Gastrocnemius medialis (tissue), 4 donors: ENCODE results near the gene THADA. TPM values are rescaled to one million over a fixed set of nuclear protein-coding genes. Genes with fewer than 3 reads are reported as not detected.
A peak's percentile ranks its signal among the peaks of the same experiment; 100 is the strongest.

Experiments used
- ATAC-seq, 2 donors: fragments of 150-250 bp; one replicate each; pipeline ENCODE4 v1.9.1; 2016
- DNase-seq, 2 donors: peaks; one replicate each; pipeline ENCODE4 v3.0.0-alpha.2; 2019
- H3K27ac ChIP-seq, 4 donors: fragments of 200-600 bp; sonication (generic); 1 replicate in 1 of 4; 2 replicates in 3 of 4; pipeline ENCODE4 v1.5.1; 2016 to 2018; ENCODE audit warnings: mild to moderate bottlenecking in 2 of 4, moderate library complexity in 1 of 4
- H3K27me3 ChIP-seq, 3 donors: fragments of 200-600 bp; sonication (generic) in 2 of 3; 1 replicate in 1 of 3; 2 replicates in 2 of 3; pipeline versions ENCODE4 v1.5.1 to v1.6.0; 2016 to 2019; ENCODE audit warnings: mild to moderate bottlenecking in 1 of 3, moderate library complexity in 1 of 3
- H3K36me3 ChIP-seq, 2 donors: fragments of 200-600 bp; sonication (generic) in 1 of 2; one replicate each; pipeline ENCODE4 v1.5.1; 2017 to 2018
- H3K4me1 ChIP-seq, 2 donors: fragments of 200-600 bp; sonication (generic) in 1 of 2; one replicate each; pipeline ENCODE4 v1.5.1; 2016 to 2017; ENCODE audit warnings: mild to moderate bottlenecking in 2 of 2
- H3K4me3 ChIP-seq, 4 donors: fragments of 200-600 bp; sonication (generic) in 3 of 4; 1 replicate in 1 of 4; 2 replicates in 3 of 4; pipeline ENCODE4 v1.5.1; 2016 to 2019; ENCODE audit warnings: mild to moderate bottlenecking in 2 of 4
- H3K9me3 ChIP-seq, 3 donors: fragments of 200-600 bp; sonication (generic) in 2 of 3; 1 replicate in 1 of 3; 2 replicates in 2 of 3; pipeline ENCODE4 v1.5.1; 2016 to 2019
- CTCF ChIP-seq, 5 experiments: fragments of 450-650 bp in 3 of 5; fragments of 200-600 bp in 2 of 5; sonication (generic) in 2 of 5; IDR thresholded peaks in 4 of 5; conservative IDR thresholded peaks in 1 of 5; 1 replicate in 4 of 5; 2 replicates in 1 of 5; pipeline ENCODE4 v1.5.1; 2016 to 2019; ENCODE audit warnings: antibody characterized with exemption in 5 of 5, mild to moderate bottlenecking in 3 of 5, moderate library complexity in 3 of 5
- POLR2A ChIP-seq, 2 donors: fragments of 450-650 bp; IDR thresholded peaks; one replicate each; pipeline ENCODE4 v1.6.1; 2017; ENCODE audit warnings: antibody characterized with exemption in 2 of 2, mild to moderate bottlenecking in 2 of 2, moderate library complexity in 2 of 2
- in situ Hi-C, 4 donors: fragments of 200-750 bp; cut with MboI; loops; one replicate each; pipeline versions ENCODE4 v1.15.0 to v1.8.0; 2017; ENCODE audit warnings: low sequenced_read_pairs in 4 of 4
- intact Hi-C: fragments of 100-400 bp; cut with DNase I; formaldehyde crosslinking; loops from one replicate; pipeline ENCODE4 v1.15.1; 2023; ENCODE audit warnings: low total_unique reads
- total RNA-seq, 4 donors: library from RNA; depleted of rRNA; stranded (reverse); fragments of >200 nt; gene quantifications; one replicate each; pipeline versions ENCODE4 v1.1.0 to v1.2.3, GENCODE V29; 2016

The THADA gene
- total RNA-seq, 4 donors from 2014 or later, result 13.6 to 19.0 (median 16.2) TPM

GRCh38 chr2:43455296-43455695, 140.5 kb downstream of the THADA start:
- Histone ChIP-seq H3K27ac (no peak overlapping the region), H3K9me3 (no peaks in the 10 kb centered on the region), H3K4me1 (peaks cover 65 to 69% of the 10 kb centered on the region in 2 donors), H3K36me3 (no peaks in the 10 kb centered on the region), H3K4me3 (no peak overlapping the region), H3K27me3 (no peaks in the 10 kb centered on the region)
- TF ChIP-seq POLR2A (IDR thresholded peaks at IDR 0.05), result no peak
- no peak for TF ChIP-seq CTCF (IDR thresholded peaks at IDR 0.05 in 4 of 5, conservative IDR thresholded peaks at IDR 0.05 in 1 of 5)
- in situ Hi-C loops, result no loop called here
- ATAC-seq (no peak), DNase-seq (no peak)
- intact Hi-C loops, result no loop called here

GRCh38 chr2:43454791-43455190, 141.0 kb downstream of the THADA start:
- Histone ChIP-seq H3K27ac (no peak overlapping the region), H3K36me3 (no peaks in the 10 kb centered on the region), H3K27me3 (no peaks in the 10 kb centered on the region), H3K9me3 (no peaks in the 10 kb centered on the region), H3K4me3 (no peak overlapping the region), H3K4me1 (peaks cover 61 to 65% of the 10 kb centered on the region in 2 donors)
- TF ChIP-seq POLR2A (IDR thresholded peaks at IDR 0.05), result no peak
- no peak for TF ChIP-seq CTCF (IDR thresholded peaks at IDR 0.05 in 4 of 5, conservative IDR thresholded peaks at IDR 0.05 in 1 of 5)
- ATAC-seq (no peak), DNase-seq (no peak)
- intact Hi-C loops (no loop called here), in situ Hi-C loops (no loop called here)

GRCh38 chr2:43453179-43454170, 142.4 kb downstream of the THADA start:
- no peaks in the 10 kb centered on the region for H3K9me3 ChIP-seq
- ATAC-seq, result no peak
- H3K36me3 ChIP-seq, result no peaks in the 10 kb centered on the region
- intact Hi-C loops (no loop called here), in situ Hi-C loops (no loop called here)
- no peak overlapping the region for H3K4me3 ChIP-seq
- H3K27me3 ChIP-seq, result no peaks in the 10 kb centered on the region
- DNase-seq, result no peak
- peak overlapping the region in 1 of 4 donors; percentile 51 for H3K27ac ChIP-seq
- H3K4me1 ChIP-seq, result peaks cover 48 to 54% of the 10 kb centered on the region in 2 donors
- no peak for TF ChIP-seq POLR2A (IDR thresholded peaks at IDR 0.05)
- TF ChIP-seq CTCF (IDR thresholded peaks at IDR 0.05 in 4 of 5, conservative IDR thresholded peaks at IDR 0.05 in 1 of 5), result no peak

- DNase-seq (peak in 1 of 2 donors; percentile 44), ATAC-seq (peak in 1 of 2 donors; percentile 87)
- in situ Hi-C loops, result no loop called here
- H3K27me3 ChIP-seq, result no peaks in the 10 kb centered on the region
- peak overlapping the region in 2 of 4 donors; percentile 19 to 51 for H3K27ac ChIP-seq
- H3K9me3 ChIP-seq, result no peaks in the 10 kb centered on the region
- TF ChIP-seq CTCF (IDR thresholded peaks at IDR 0.05 in 4 of 5, conservative IDR thresholded peaks at IDR 0.05 in 1 of 5) (no peak), POLR2A (IDR thresholded peaks at IDR 0.05) (no peak)
- peaks cover 37 to 43% of the 10 kb centered on the region in 2 donors for H3K4me1 ChIP-seq
- no peaks in the 10 kb centered on the region for H3K36me3 ChIP-seq
- H3K4me3 ChIP-seq, result no peak overlapping the region
- intact Hi-C loops, result no loop called here
Observed at GRCh38 chr2:43452318-43452731, 143.5 kb downstream of the THADA start.
